ENCODE data around the gene PARP16.

The PARP16 gene

GRCh38 chr15:65303687-65304380 lies 17.2 kb upstream of the PARP16 start (continued):
- TF ChIP-seq TCF7L2 (IDR thresholded peaks at IDR 0.05; ENCODE audit: borderline replicate concordance, low read depth, low read length) (no peak), ZNF768 (tag by site-specific recombination; IDR thresholded peaks at IDR 0.05) (0 out of 2 replicates have a peak, but pooled peaks have one; percentile 9), ZNF274 (IDR thresholded peaks at IDR 0.05; ENCODE audit: low read length) (no peak), ZNF274 (tag by site-specific recombination; IDR thresholded peaks at IDR 0.05; ENCODE audit: borderline replicate concordance) (no peak), GLI4 (tag by site-specific recombination; IDR thresholded peaks at IDR 0.05) (no peak), ZNF777 (tag by site-specific recombination; IDR thresholded peaks at IDR 0.05; ENCODE audit: borderline replicate concordance) (no peak), ZFP37 (tag by site-specific recombination; IDR thresholded peaks at IDR 0.05) (no peak; the same call in 1 of the 2 replicates), ZBTB10 (tag by site-specific recombination; IDR thresholded peaks at IDR 0.05) (no peak), MEIS1 (CRISPR knock-in tag; IDR thresholded peaks at IDR 0.05; ENCODE audit: borderline replicate concordance) (no peak), GLIS1 (tag by site-specific recombination; IDR thresholded peaks at IDR 0.05) (0 out of 2 replicates have a peak, but pooled peaks have one; percentile 5), ZNF26 (tag by site-specific recombination; IDR thresholded peaks at IDR 0.05) (no peak), ZSCAN23 (tag by site-specific recombination; IDR thresholded peaks at IDR 0.05) (no peak), ZNF184 (tag by site-specific recombination; IDR thresholded peaks at IDR 0.05) (no peak), ZBTB49 (tag by site-specific recombination; IDR thresholded peaks at IDR 0.05; ENCODE audit: low read depth) (no peak), ZNF518A (tag by site-specific recombination; conservative IDR thresholded peaks at IDR 0.05; ENCODE audit: low read depth) (no peak; the same call in 1 of the 2 replicates), ZNF341 (tag by site-specific recombination; IDR thresholded peaks at IDR 0.05; ENCODE audit: low read depth) (peak; percentile 88), PRDM10 (tag by site-specific recombination; IDR thresholded peaks at IDR 0.05) (peak; percentile 90; the same call in 1 of the 2 replicates), ZNF366 (tag by site-specific recombination; conservative IDR thresholded peaks at IDR 0.05) (0 out of 2 replicates have a peak, but pooled peaks have one; percentile 26), ZNF132 (tag by site-specific recombination; IDR thresholded peaks at IDR 0.05; ENCODE audit: borderline replicate concordance) (no peak), ZNF501 (tag by site-specific recombination; IDR thresholded peaks at IDR 0.05) (0 out of 2 replicates have a peak, but pooled peaks have one; percentile 12), ZNF843 (tag by site-specific recombination; IDR thresholded peaks at IDR 0.05) (no peak), ZNF580 (tag by site-specific recombination; IDR thresholded peaks at IDR 0.05) (0 out of 2 replicates have a peak, but pooled peaks have one; percentile 11), ZBTB7A (tag by site-specific recombination; IDR thresholded peaks at IDR 0.05; ENCODE audit: low read depth) (no peak)
